Endothelial cell of umbilical vein (primary cell): ENCODE measurements around the gene KIAA1217. TPM values are rescaled to one million over a fixed set of nuclear protein-coding genes. Genes with fewer than 3 reads are reported as not detected.

Experiments used
- BruUV-seq: library from RNA; stranded (reverse); fragments of 400-500 nt; replicated peaks from 2 replicates; lab custom pipeline; 2021; lab: Mats Ljungman, UMichigan
- CTCF ChIA-PET: fragments of 300-600, 350-600 bp; sonication (Branson Sonifier 250); formaldehyde crosslinking; loops from one replicate; lab custom pipeline; 2021; ENCODE audit warnings: antibody characterized with exemption, inconsistent platforms; lab: Charles Lee
- POLR2A ChIA-PET: fragments of 300-600, 350-600 bp; sonication (Branson Sonifier 250); formaldehyde crosslinking; loops from one replicate; lab custom pipeline; 2021; ENCODE audit warnings: antibody characterized with exemption, inconsistent platforms; lab: Charles Lee
- DNase-seq: peaks from one replicate; pipeline ENCODE4 v3.0.0-alpha.2; 2011; ENCODE audit warnings: low read depth, low spot score
- FAIRE-seq: peaks from 2 replicates; lab custom pipeline; 2011; peaks lifted over from hg19 to GRCh38; lab: Jason Lieb, UNC
- H2AFZ ChIP-seq: 2 replicates; pipeline ENCODE4 v1.6.0; 2012; ENCODE audit warnings: low read depth, low read length, control low read depth, inconsistent platforms
- H3K27ac ChIP-seq: 2 replicates; pipeline ENCODE4 v1.5.1; 2011; ENCODE audit warnings: low read depth, mild to moderate bottlenecking, control low read depth, low read length, moderate library complexity; ENCODE audit not compliant: insufficient read depth
- H3K27me3 ChIP-seq, 2 experiments: 2 replicates each; pipeline versions ENCODE4 v1.6.0 to v1.6.1; 2011; ENCODE audit warnings: low read length in 2 of 2, mixed read lengths in 1 of 2; ENCODE audit not compliant: control insufficient read depth in 2 of 2, insufficient read depth in 2 of 2
- H3K36me3 ChIP-seq, 2 experiments: 2 replicates in 1 of 2; 3 replicates in 1 of 2; pipeline ENCODE4 v1.5.1; 2011; ENCODE audit warnings: low read length in 2 of 2, mild to moderate bottlenecking in 1 of 2, moderate library complexity in 1 of 2; ENCODE audit not compliant: control insufficient read depth in 2 of 2, insufficient read depth in 2 of 2; ENCODE audit errors: extremely low read depth in 1 of 2
- H3K4me1 ChIP-seq: 3 replicates; pipeline ENCODE4 v1.5.1; 2011; ENCODE audit warnings: mild to moderate bottlenecking, low read length; ENCODE audit not compliant: control insufficient read depth, insufficient read depth; ENCODE audit errors: extremely low read depth
- H3K4me2 ChIP-seq: 2 replicates; pipeline ENCODE4 v1.6.1; 2011; ENCODE audit warnings: low read length, control low read depth, mixed read lengths; ENCODE audit not compliant: insufficient read depth
- H3K4me3 ChIP-seq, 3 experiments: fragments of 200-600 bp in 1 of 3; sonication (generic), shearing (Covaris generic) in 1 of 3; replicated peaks in 1 of 3; 2 replicates each; pipeline ENCODE4 v1.5.1; 2011 to 2016; ENCODE audit warnings: control low read depth in 3 of 3, low read length in 3 of 3, mild to moderate bottlenecking in 2 of 3, inconsistent platforms in 1 of 3, low read depth in 1 of 3, moderate library complexity in 1 of 3; ENCODE audit not compliant: insufficient read depth in 1 of 3
- H3K79me2 ChIP-seq: 2 replicates; pipeline ENCODE4 v1.6.0; 2012; ENCODE audit warnings: low read length, inconsistent platforms; ENCODE audit not compliant: control insufficient read depth, insufficient read depth
- H3K9ac ChIP-seq: replicated peaks from 2 replicates; pipeline ENCODE3; 2011; ENCODE audit warnings: low read length, control low read depth; ENCODE audit not compliant: insufficient read depth; ENCODE audit errors: extremely low read depth
- H3K9me1 ChIP-seq: replicated peaks from 3 replicates; pipeline ENCODE4 v1.6.0; 2011; ENCODE audit warnings: mild to moderate bottlenecking, low read length; ENCODE audit not compliant: control insufficient read depth, insufficient read depth; ENCODE audit errors: extremely low read depth
- H3K9me3 ChIP-seq: replicated peaks from 2 replicates; pipeline ENCODE4 v1.5.1; 2012; ENCODE audit warnings: low read length, inconsistent platforms; ENCODE audit not compliant: control insufficient read depth, insufficient read depth
- H4K20me1 ChIP-seq: replicated peaks from 2 replicates; pipeline ENCODE3; 2011; ENCODE audit warnings: mild to moderate bottlenecking, low read length; ENCODE audit not compliant: control insufficient read depth, insufficient read depth; ENCODE audit errors: extremely low read depth
- EZH2 ChIP-seq: IDR thresholded peaks from 2 replicates; pipeline ENCODE4 v1.6.1; 2012; ENCODE audit warnings: borderline replicate concordance, low read depth, mild to moderate bottlenecking, moderate library complexity, low read length, inconsistent platforms; ENCODE audit not compliant: severe bottlenecking
- FOS ChIP-seq: IDR thresholded peaks from 2 replicates; pipeline ENCODE4 v1.6.1; 2011; ENCODE audit warnings: mild to moderate bottlenecking, low read length, moderate library complexity, borderline replicate concordance; ENCODE audit not compliant: insufficient read depth
- GATA2 ChIP-seq: IDR thresholded peaks from 2 replicates; pipeline ENCODE4 v1.7.0; 2011; ENCODE audit warnings: low read depth, mild to moderate bottlenecking, moderate library complexity, mixed read lengths, low read length; ENCODE audit not compliant: insufficient read length, insufficient read depth
- JUN ChIP-seq: IDR thresholded peaks from 2 replicates; pipeline ENCODE4 v1.6.1; 2011; ENCODE audit warnings: borderline replicate concordance, low read depth; ENCODE audit not compliant: insufficient read length, insufficient read depth
- MYC ChIP-seq: IDR thresholded peaks from one replicate; pipeline ENCODE4 v1.6.1; 2011; ENCODE audit warnings: mild to moderate bottlenecking, low read depth, low read length
- POLR2A ChIP-seq: IDR thresholded peaks from 2 replicates; pipeline ENCODE4 v1.6.1; 2012; ENCODE audit warnings: low read depth, mild to moderate bottlenecking, control low read depth, low read length
- POLR2AphosphoS5 ChIP-seq: IDR thresholded peaks from 2 replicates; pipeline ENCODE4 v1.6.1; 2012; ENCODE audit warnings: low read depth, mild to moderate bottlenecking, control low read depth, low read length, moderate library complexity; ENCODE audit not compliant: insufficient read depth
- dilution Hi-C: fragments of 300-500 bp; cut with MboI; formaldehyde crosslinking; loops from one replicate; pipeline ENCODE4 v1.15.0; 2019; ENCODE audit warnings: low sequenced_read_pairs; ENCODE audit not compliant: extremely low pct_ligation_motif_present
- intact Hi-C: fragments of 100-400 bp; cut with micrococcal nuclease; formaldehyde crosslinking; loops from one replicate; pipeline ENCODE4 v1.10.0; 2022
- polyA plus RNA-seq, 4 experiments: library from polyadenylated mRNA; depleted of rRNA in 3 of 4; stranded (reverse) in 3 of 4; unstranded in 1 of 4; fragments of >200 nt; gene quantifications; 2 replicates each; pipeline versions ENCODE4 v1.2.1 to v1.2.3, GENCODE V29; 2011 to 2012; ENCODE audit warnings: missing spikeins in 1 of 4
- total RNA-seq: library from RNA; stranded (reverse); gene quantifications from 2 replicates; pipeline ENCODE4 v1.2.3, GENCODE V29; 2021
- TF ChIP-seq, protein P1 (sequence below): IDR thresholded peaks from 2 replicates; pipeline ENCODE4 v1.6.1; 2011; ENCODE audit not compliant: insufficient read depth, insufficient read length
- TF ChIP-seq, protein P2 (sequence below), 2 donors: IDR thresholded peaks; 1 replicate in 1 of 2; 2 replicates in 1 of 2; pipeline ENCODE4 v1.5.1; 2011; ENCODE audit warnings: low read length in 2 of 2, mild to moderate bottlenecking in 2 of 2, moderate library complexity in 2 of 2, control low read depth in 1 of 2, inconsistent platforms in 1 of 2, low read depth in 1 of 2; ENCODE audit not compliant: insufficient read depth in 1 of 2; ENCODE audit errors: extremely low read depth in 1 of 2

The KIAA1217 gene
- total and polyA plus RNA-seq, 2 donors (not counting 3 experiments of a cell fraction or from before 2014, with no cell fraction given), result 0.83 to 10.3 TPM

GRCh38 chr10:24238519-24239247, 29.7 kb downstream of the KIAA1217 start:
- Histone ChIP-seq H3K79me2 (no peaks in the 10 kb centered on the region), H3K9me1 (no peaks in the 10 kb centered on the region), H3K36me3 (no peaks in the 10 kb centered on the region), H3K27me3 (no peaks in the 10 kb centered on the region), H4K20me1 (no peaks in the 10 kb centered on the region), H3K4me3 (no peak overlapping the region), H3K9ac (no peak overlapping the region), H3K9me3 (no peaks in the 10 kb centered on the region), H3K4me2 (no peak overlapping the region), H3K4me1 (no peaks in the 10 kb centered on the region), H2AFZ (no peak overlapping the region), H3K27ac (no peak overlapping the region)
- no TSS peak for BruUV-seq
- CTCF ChIA-PET, result no interaction called here
- POLR2A ChIA-PET, result no interaction called here
- dilution Hi-C loops (no loop called here), intact Hi-C loops (no loop called here)
- FAIRE-seq (no peak), DNase-seq (no peak)
- TF ChIP-seq EZH2 (no peak), FOS (no peak), MYC (no peak), JUN (no peak), POLR2A (no peak), POLR2AphosphoS5 (no peak), GATA2 (no peak)
- TF ChIP-seq, protein P1, sequence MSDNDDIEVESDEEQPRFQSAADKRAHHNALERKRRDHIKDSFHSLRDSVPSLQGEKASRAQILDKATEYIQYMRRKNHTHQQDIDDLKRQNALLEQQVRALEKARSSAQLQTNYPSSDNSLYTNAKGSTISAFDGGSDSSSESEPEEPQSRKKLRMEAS, result no peak
- TF ChIP-seq, protein P2, sequence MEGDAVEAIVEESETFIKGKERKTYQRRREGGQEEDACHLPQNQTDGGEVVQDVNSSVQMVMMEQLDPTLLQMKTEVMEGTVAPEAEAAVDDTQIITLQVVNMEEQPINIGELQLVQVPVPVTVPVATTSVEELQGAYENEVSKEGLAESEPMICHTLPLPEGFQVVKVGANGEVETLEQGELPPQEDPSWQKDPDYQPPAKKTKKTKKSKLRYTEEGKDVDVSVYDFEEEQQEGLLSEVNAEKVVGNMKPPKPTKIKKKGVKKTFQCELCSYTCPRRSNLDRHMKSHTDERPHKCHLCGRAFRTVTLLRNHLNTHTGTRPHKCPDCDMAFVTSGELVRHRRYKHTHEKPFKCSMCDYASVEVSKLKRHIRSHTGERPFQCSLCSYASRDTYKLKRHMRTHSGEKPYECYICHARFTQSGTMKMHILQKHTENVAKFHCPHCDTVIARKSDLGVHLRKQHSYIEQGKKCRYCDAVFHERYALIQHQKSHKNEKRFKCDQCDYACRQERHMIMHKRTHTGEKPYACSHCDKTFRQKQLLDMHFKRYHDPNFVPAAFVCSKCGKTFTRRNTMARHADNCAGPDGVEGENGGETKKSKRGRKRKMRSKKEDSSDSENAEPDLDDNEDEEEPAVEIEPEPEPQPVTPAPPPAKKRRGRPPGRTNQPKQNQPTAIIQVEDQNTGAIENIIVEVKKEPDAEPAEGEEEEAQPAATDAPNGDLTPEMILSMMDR (IDR thresholded peaks at IDR 0.05; ENCODE audit: extremely low read depth in 1 of 2, insufficient read depth in 1 of 2, low read depth in 1 of 2, low read length in 2 of 2), result no peak
